HAP-1 (cell line): ENCODE data around the gene GAS2L2.

Source experiments
- DNase-seq, 2 experiments: peaks; one replicate each; pipeline ENCODE4 v3.0.0-alpha.2; 2016 to 2020; ENCODE audit warnings: low spot score in 2 of 2
- H3K27me3 ChIP-seq: fragments of 250-450 bp; sonication (Bioruptor Pico); 2 replicates; pipeline ENCODE4 v1.5.1; 2020; ENCODE audit warnings: low read depth, mild to moderate bottlenecking, moderate library complexity
- H3K36me3 ChIP-seq: fragments of 250-450 bp; sonication (Bioruptor Pico); replicated peaks from 2 replicates; pipeline ENCODE4 v1.5.1; 2020; ENCODE audit warnings: mild to moderate bottlenecking
- H3K4me1 ChIP-seq: fragments of 250-450 bp; sonication (Bioruptor Pico); 2 replicates; pipeline ENCODE4 v1.5.1; 2020; ENCODE audit warnings: mild to moderate bottlenecking
- H3K4me3 ChIP-seq: fragments of 250-450 bp; sonication (Bioruptor Pico); 2 replicates; pipeline ENCODE4 v1.5.1; 2020; ENCODE audit warnings: mild to moderate bottlenecking, moderate library complexity
- H3K9me3 ChIP-seq: fragments of 250-450 bp; sonication (Bioruptor Pico); 2 replicates; pipeline ENCODE4 v1.5.1; 2020; ENCODE audit warnings: mild to moderate bottlenecking, moderate library complexity
- in situ Hi-C: fragments of 300-500 bp; cut with MboI; formaldehyde crosslinking; loops from 3 replicates; pipeline ENCODE4 v1.14.3; 2020; ENCODE audit warnings: low sequenced_read_pairs, inconsistent platforms, mixed read lengths

GAS2L2 gene

GRCh38 chr17:35748341-35748841 is 4.6 kb downstream of the GAS2L2 start:
- Histone ChIP-seq H3K4me1 (no peaks in the 10 kb centered on the region), H3K27me3 (no peaks in the 10 kb centered on the region), H3K36me3 (no peaks in the 10 kb centered on the region), H3K9me3 (no peaks in the 10 kb centered on the region), H3K4me3 (no peak overlapping the region)
- DNase-seq, result no peak
- in situ Hi-C loops, result loop anchor here (5.0 kb wide), 1 partner anchor 141 kb away; no protein-coding TSS in a partner anchor

DNA sequence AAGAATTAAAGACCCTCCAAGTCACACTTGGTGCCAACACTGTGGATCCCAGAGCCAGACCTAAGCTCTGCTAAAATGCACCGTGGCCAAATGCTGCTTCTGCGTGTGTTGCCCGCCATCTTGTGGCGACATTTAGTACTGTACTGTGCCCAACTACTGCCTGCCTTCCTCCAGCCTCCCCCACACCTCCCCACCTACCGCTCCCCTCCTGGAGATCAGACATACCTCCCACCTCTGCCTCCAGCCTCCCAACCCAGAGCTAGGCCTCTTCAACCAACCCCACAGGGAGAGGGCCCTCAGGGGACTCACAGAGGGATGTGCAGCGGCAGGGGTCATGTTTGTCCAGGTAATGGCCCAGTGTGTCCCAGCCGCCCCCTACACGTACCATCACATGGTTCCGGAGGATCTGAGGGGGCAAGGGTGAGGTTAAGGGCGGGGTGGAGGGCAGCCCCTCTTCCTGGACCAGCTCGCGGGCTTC is 5.5 kb downstream of the GAS2L2 start:
- H3K4me3 ChIP-seq, result no peak overlapping the region
- no peaks in the 10 kb centered on the region for H3K27me3 ChIP-seq
- in situ Hi-C loops, result loop anchor here (5.0 kb wide), 1 partner anchor 140 kb away; no protein-coding TSS in a partner anchor
- no peaks in the 10 kb centered on the region for H3K9me3 ChIP-seq
- peak; percentile 75 to 87 for DNase-seq
- H3K4me1 ChIP-seq, result no peaks in the 10 kb centered on the region
- no peaks in the 10 kb centered on the region for H3K36me3 ChIP-seq

GRCh38 chr17:35745749-35746320 is 7.2 kb downstream of the GAS2L2 start:
- H3K36me3 ChIP-seq, result no peaks in the 10 kb centered on the region
- no peak for DNase-seq
- H3K4me3 ChIP-seq, result no peak overlapping the region
- H3K9me3 ChIP-seq, result no peaks in the 10 kb centered on the region
- no peaks in the 10 kb centered on the region for H3K27me3 ChIP-seq
- in situ Hi-C loops, result loop anchor here (5.0 kb wide), 1 partner anchor 139 kb away; no protein-coding TSS in a partner anchor
- no peaks in the 10 kb centered on the region for H3K4me1 ChIP-seq

GRCh38 chr17:35745246-35745645 is 7.8 kb downstream of the GAS2L2 start:
- H3K4me3 ChIP-seq, result no peak overlapping the region
- no peaks in the 10 kb centered on the region for H3K36me3 ChIP-seq
- no peaks in the 10 kb centered on the region for H3K9me3 ChIP-seq
- no peaks in the 10 kb centered on the region for H3K4me1 ChIP-seq
- in situ Hi-C loops, result loop anchor here (5.0 kb wide), 1 partner anchor 138 kb away; no protein-coding TSS in a partner anchor
- no peaks in the 10 kb centered on the region for H3K27me3 ChIP-seq
- DNase-seq, result no peak

DNA sequence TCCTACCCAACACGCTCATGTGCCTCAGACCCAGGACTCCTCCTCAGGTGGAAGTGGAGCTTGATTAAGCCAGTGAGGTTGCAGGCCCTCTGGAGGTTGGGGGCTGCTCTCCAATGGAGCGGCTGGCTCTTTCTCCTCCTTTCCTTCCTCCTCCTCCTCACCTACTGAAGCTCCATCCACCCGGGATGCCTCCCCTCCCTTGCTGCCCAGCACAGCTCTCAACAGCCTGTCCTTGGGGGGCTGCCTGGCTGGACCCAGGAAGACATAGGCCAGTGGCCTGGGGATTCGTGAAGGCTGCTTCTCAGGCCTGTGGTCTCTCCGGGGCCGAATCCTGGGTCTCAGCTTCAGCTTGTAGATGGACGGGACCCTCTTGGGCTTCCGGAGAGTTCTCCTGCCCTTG is 8.2 kb downstream of the GAS2L2 start:
- Histone ChIP-seq H3K27me3 (no peaks in the 10 kb centered on the region), H3K36me3 (no peaks in the 10 kb centered on the region), H3K4me3 (no peak overlapping the region), H3K9me3 (no peaks in the 10 kb centered on the region), H3K4me1 (no peaks in the 10 kb centered on the region)
- in situ Hi-C loops, result loop anchor here (5.0 kb wide), 1 partner anchor 138 kb away; no protein-coding TSS in a partner anchor
- DNase-seq, result no peak

- Histone ChIP-seq H3K27me3 (no peaks in the 10 kb centered on the region), H3K36me3 (no peaks in the 10 kb centered on the region), H3K4me1 (no peaks in the 10 kb centered on the region), H3K4me3 (no peak overlapping the region), H3K9me3 (no peaks in the 10 kb centered on the region)
- in situ Hi-C loops, result no loop called here
- DNase-seq, result peak; percentile 12 to 66
Measured at GRCh38 chr17:35743626-35744328, 9.3 kb downstream of the GAS2L2 start.

DNA sequence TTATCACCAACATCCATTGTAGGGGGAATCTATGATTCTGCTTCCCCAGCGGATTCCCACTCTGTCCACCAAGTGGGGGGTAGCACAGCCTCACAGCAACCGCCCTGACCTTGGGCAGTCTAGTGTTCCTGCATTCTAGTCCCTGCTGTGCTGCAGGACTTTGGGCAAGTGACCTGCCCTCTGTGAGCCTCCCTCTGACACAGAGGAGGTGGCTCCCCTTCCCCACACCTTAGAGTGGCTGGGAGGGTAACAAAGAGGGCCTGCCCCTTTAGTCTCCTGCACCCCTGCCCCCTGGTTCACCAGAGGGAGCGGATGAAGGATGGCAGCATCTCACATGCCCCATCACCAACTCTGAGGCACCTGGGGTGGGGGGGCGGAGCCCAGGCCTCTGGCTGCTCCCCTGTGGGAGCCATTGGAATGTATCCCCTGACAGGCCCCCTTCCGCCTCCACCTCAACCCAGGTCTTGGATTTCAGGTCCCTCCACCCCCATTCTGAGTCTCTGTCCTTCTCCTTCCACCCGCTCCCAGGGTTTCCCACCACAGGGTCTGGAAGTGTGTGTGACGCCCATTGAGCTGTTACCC is 10.1 kb downstream of the GAS2L2 start:
- Histone ChIP-seq H3K4me3 (no peak overlapping the region), H3K9me3 (no peaks in the 10 kb centered on the region), H3K4me1 (no peaks in the 10 kb centered on the region), H3K36me3 (no peaks in the 10 kb centered on the region), H3K27me3 (no peaks in the 10 kb centered on the region)
- in situ Hi-C loops, result no loop called here
- no peak for DNase-seq

- Histone ChIP-seq H3K36me3 (no peaks in the 10 kb centered on the region), H3K4me1 (no peaks in the 10 kb centered on the region), H3K27me3 (no peaks in the 10 kb centered on the region), H3K9me3 (no peaks in the 10 kb centered on the region), H3K4me3 (no peak overlapping the region)
- no peak for DNase-seq
- in situ Hi-C loops, result no loop called here
Measured at GRCh38 chr17:35742496-35742895, 10.5 kb downstream of the GAS2L2 start.

DNA sequence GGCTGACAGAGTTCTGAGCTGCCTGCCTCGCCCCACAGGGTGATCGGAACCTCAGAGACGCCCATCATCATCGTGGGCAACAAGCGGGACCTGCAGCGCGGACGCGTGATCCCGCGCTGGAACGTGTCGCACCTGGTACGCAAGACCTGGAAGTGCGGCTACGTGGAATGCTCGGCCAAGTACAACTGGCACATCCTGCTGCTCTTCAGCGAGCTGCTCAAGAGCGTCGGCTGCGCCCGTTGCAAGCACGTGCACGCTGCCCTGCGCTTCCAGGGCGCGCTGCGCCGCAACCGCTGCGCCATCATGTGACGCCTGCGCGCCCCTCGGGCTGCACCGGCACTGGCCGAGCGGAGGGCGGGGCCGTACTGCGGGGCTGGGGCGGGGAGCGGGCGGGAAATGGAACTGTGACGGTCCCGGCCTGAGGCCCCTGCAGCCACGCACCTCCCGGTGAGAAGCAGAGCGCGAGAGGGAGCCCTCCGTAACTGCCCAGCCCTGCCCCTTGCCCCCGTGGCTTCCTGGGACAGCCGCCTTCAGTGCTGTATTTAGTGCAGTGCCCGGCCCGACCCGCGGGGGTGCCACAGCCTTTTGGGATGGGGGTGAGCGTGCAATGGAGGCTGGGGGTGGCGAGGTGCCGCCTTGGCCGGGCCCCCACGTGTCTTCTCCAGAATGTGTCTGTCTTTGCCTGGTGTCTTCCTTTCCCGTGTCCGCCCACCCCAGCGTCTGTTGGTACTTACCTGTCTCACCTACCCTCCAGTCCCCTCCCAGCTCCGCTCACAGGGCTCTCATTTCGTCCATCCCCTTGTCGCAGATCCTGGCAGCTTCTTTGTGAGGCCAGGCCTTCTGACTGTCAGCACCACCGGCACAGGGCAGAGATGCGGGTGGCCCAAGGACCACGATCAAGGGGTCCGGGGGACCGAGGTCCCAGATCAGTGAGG is 11.8 kb downstream of the GAS2L2 start:
- no peak for DNase-seq
- no peak overlapping the region for H3K4me3 ChIP-seq
- no peaks in the 10 kb centered on the region for H3K27me3 ChIP-seq

GRCh38 chr17:35740216-35740615 is 12.8 kb downstream of the GAS2L2 start:
- H3K4me3 ChIP-seq, result no peak overlapping the region
- in situ Hi-C loops, result no loop called here
- no peak for DNase-seq
- no peaks in the 10 kb centered on the region for H3K9me3 ChIP-seq
- H3K36me3 ChIP-seq, result no peaks in the 10 kb centered on the region
- no peaks in the 10 kb centered on the region for H3K4me1 ChIP-seq
- H3K27me3 ChIP-seq, result no peaks in the 10 kb centered on the region

More for the DNA sequence above, 11.8 kb downstream of the GAS2L2 start:
- no peaks in the 10 kb centered on the region for H3K9me3 ChIP-seq
- in situ Hi-C loops, result no loop called here
- H3K4me1 ChIP-seq, result no peaks in the 10 kb centered on the region
- H3K36me3 ChIP-seq, result no peaks in the 10 kb centered on the region

- no peaks in the 10 kb centered on the region for H3K27me3 ChIP-seq
- in situ Hi-C loops, result no loop called here
- no peaks in the 10 kb centered on the region for H3K36me3 ChIP-seq
- no peak for DNase-seq
- H3K4me1 ChIP-seq, result no peaks in the 10 kb centered on the region
- H3K4me3 ChIP-seq, result no peak overlapping the region
- H3K9me3 ChIP-seq, result no peaks in the 10 kb centered on the region
Measured at GRCh38 chr17:35738519-35739133, 14.4 kb downstream of the GAS2L2 start.

DNA sequence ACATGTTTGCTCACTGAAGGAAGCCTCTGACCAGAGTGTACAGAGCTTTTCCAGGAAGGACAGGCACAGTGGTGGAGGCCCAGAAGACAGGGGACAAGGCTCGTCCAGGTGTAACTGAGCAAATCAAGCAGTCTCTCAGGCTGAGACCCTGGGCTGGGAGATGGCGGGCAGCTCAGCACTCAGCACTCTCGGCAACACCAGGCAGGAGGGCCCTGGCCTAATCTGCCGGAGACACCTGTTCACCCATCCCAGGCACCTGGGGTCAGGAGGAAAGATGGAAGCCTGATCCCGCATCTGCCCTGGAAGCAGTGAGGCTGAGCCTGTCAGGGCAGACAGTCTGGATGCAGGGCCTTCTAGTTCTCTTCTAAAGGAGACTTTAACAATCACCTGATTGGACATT is 16.8 kb downstream of the GAS2L2 start:
- no peak for DNase-seq
- Histone ChIP-seq H3K36me3 (peaks cover 3% of the 10 kb centered on the region; the same call in 1 of the 2 replicates), H3K27me3 (no peaks in the 10 kb centered on the region), H3K9me3 (no peaks in the 10 kb centered on the region), H3K4me1 (peaks cover under 1% of the 10 kb centered on the region), H3K4me3 (no peak overlapping the region)
- in situ Hi-C loops, result no loop called here
